H9 (cell line): ENCODE measurements around the gene LMTK2. TPM values are rescaled to one million over a fixed set of nuclear protein-coding genes. Genes with fewer than 3 reads are reported as not detected.

Source experiments
- DNase-seq: peaks from one replicate; pipeline ENCODE4 v3.0.0-alpha.2; 2017
- H2AFZ ChIP-seq: one replicate; pipeline ENCODE4 v1.6.1; 2013; ENCODE audit warnings: mild to moderate bottlenecking, low read length, control low read depth, moderate library complexity
- H2AK5ac ChIP-seq: 2 replicates; pipeline ENCODE4 v1.6.1; 2013; ENCODE audit warnings: low read length, control low read depth, mixed read lengths; ENCODE audit not compliant: insufficient read length
- H2BK120ac ChIP-seq: one replicate; pipeline ENCODE4 v1.6.1; 2013; ENCODE audit warnings: low read depth, mild to moderate bottlenecking, low read length, control low read depth, inconsistent platforms; ENCODE audit not compliant: poor library complexity, severe bottlenecking
- H2BK12ac ChIP-seq: 2 replicates; pipeline ENCODE4 v1.6.1; 2013; ENCODE audit warnings: low read length, control low read depth, mixed read lengths, low read depth; ENCODE audit not compliant: insufficient read length
- H2BK15ac ChIP-seq: 2 replicates; pipeline ENCODE4 v1.6.1; 2013; ENCODE audit warnings: low read depth, low read length, control low read depth
- H2BK20ac ChIP-seq: one replicate; pipeline ENCODE4 v1.6.1; 2013; ENCODE audit warnings: low read depth, mild to moderate bottlenecking, low read length, control low read depth, inconsistent platforms; ENCODE audit not compliant: poor library complexity, severe bottlenecking
- H2BK5ac ChIP-seq: 2 replicates; pipeline ENCODE4 v1.6.1; 2013; ENCODE audit warnings: low read length, control low read depth, mixed read lengths; ENCODE audit not compliant: insufficient read length
- H3K14ac ChIP-seq: 2 replicates; pipeline ENCODE4 v1.6.1; 2013; ENCODE audit warnings: low read length, control low read depth; ENCODE audit not compliant: insufficient read depth
- H3K18ac ChIP-seq: 2 replicates; pipeline ENCODE4 v1.6.1; 2013; ENCODE audit warnings: low read depth, mild to moderate bottlenecking, mixed read lengths, low read length, control low read depth; ENCODE audit not compliant: insufficient read length
- H3K23ac ChIP-seq: 2 replicates; pipeline ENCODE4 v1.6.1; 2013; ENCODE audit warnings: low read length, control low read depth, mixed read lengths, low read depth; ENCODE audit not compliant: insufficient read length
- H3K23me2 ChIP-seq: 2 replicates; pipeline ENCODE4 v1.6.1; 2013; ENCODE audit warnings: low read depth, mild to moderate bottlenecking, mixed read lengths, low read length, control low read depth; ENCODE audit not compliant: insufficient read length, poor library complexity, severe bottlenecking
- H3K27ac ChIP-seq: 2 replicates; pipeline ENCODE4 v1.5.1; 2013; ENCODE audit warnings: low read length, control low read depth, mixed read lengths, low read depth; ENCODE audit not compliant: insufficient read length
- H3K27me3 ChIP-seq: 2 replicates; pipeline ENCODE4 v1.6.1; 2013; ENCODE audit warnings: low read length, control low read depth, inconsistent platforms; ENCODE audit not compliant: insufficient read depth
- H3K4ac ChIP-seq: 2 replicates; pipeline ENCODE4 v1.6.1; 2013; ENCODE audit warnings: low read depth, mild to moderate bottlenecking, control low read depth, inconsistent platforms, low read length, moderate library complexity
- H3K4me1 ChIP-seq: 2 replicates; pipeline ENCODE4 v1.6.1; 2013; ENCODE audit warnings: low read length, control low read depth, inconsistent platforms; ENCODE audit not compliant: insufficient read depth
- H3K4me2 ChIP-seq: 2 replicates; pipeline ENCODE4 v1.6.1; 2013; ENCODE audit warnings: low read length, control low read depth, mixed read lengths; ENCODE audit not compliant: insufficient read length, insufficient read depth
- H3K56ac ChIP-seq: 2 replicates; pipeline ENCODE4 v1.6.1; 2013; ENCODE audit warnings: low read depth, mild to moderate bottlenecking, mixed read lengths, low read length, control low read depth; ENCODE audit not compliant: insufficient read length
- H3K79me1 ChIP-seq: 2 replicates; pipeline ENCODE4 v1.6.1; 2013; ENCODE audit warnings: low read depth, mild to moderate bottlenecking, moderate library complexity, low read length, control low read depth, inconsistent platforms; ENCODE audit not compliant: insufficient read depth, poor library complexity, severe bottlenecking
- H3K79me2 ChIP-seq: 2 replicates; pipeline ENCODE4 v1.6.1; 2013; ENCODE audit warnings: low read length, control low read depth, inconsistent platforms; ENCODE audit not compliant: insufficient read depth
- H3K9ac ChIP-seq: 2 replicates; pipeline ENCODE4 v1.6.1; 2013; ENCODE audit warnings: low read length, control low read depth, mixed read lengths; ENCODE audit not compliant: insufficient read length; ENCODE audit errors: extremely low read depth
- H3K9me3 ChIP-seq: one replicate; pipeline ENCODE4 v1.6.1; 2013; ENCODE audit warnings: low read depth, low read length, inconsistent platforms; ENCODE audit not compliant: control insufficient read depth
- H3T11ph ChIP-seq: one replicate; pipeline ENCODE4 v1.6.1; 2013; ENCODE audit warnings: mild to moderate bottlenecking, low read length, control low read depth, inconsistent platforms
- H4K20me1 ChIP-seq: one replicate; pipeline ENCODE4 v1.6.1; 2013; ENCODE audit not compliant: control insufficient read depth, insufficient read length, insufficient read depth
- H4K5ac ChIP-seq: 2 replicates; pipeline ENCODE4 v1.6.1; 2013; ENCODE audit warnings: low read depth, mild to moderate bottlenecking, mixed read lengths, low read length, control low read depth; ENCODE audit not compliant: insufficient read length
- H4K8ac ChIP-seq: replicated peaks from 2 replicates; pipeline ENCODE4 v1.6.1; 2013; ENCODE audit warnings: low read length, control low read depth, mixed read lengths, low read depth; ENCODE audit not compliant: insufficient read length
- H4K91ac ChIP-seq: 2 replicates; pipeline ENCODE4 v1.6.1; 2013; ENCODE audit warnings: low read depth, mild to moderate bottlenecking, moderate library complexity, mixed read lengths, low read length, control low read depth; ENCODE audit not compliant: insufficient read length
- H3K27ac Mint-ChIP-seq, 3 experiments: 2 replicates in 2 of 3; 3 replicates in 1 of 3; pipeline ENCODE4 v1.8.0; 2020 to 2021; ENCODE audit warnings: mixed read lengths in 3 of 3, mild to moderate bottlenecking in 1 of 3, moderate library complexity in 1 of 3
- H3K27me3 Mint-ChIP-seq: 2 replicates; pipeline ENCODE4 v1.8.0; 2021; ENCODE audit warnings: low read depth, mild to moderate bottlenecking, moderate library complexity, mixed read lengths
- H3K36me3 Mint-ChIP-seq, 3 experiments: 2 replicates in 2 of 3; 3 replicates in 1 of 3; pipeline ENCODE4 v1.8.0; 2020 to 2021; ENCODE audit warnings: low read depth in 3 of 3, mixed read lengths in 3 of 3; ENCODE audit not compliant: insufficient read depth in 1 of 3
- H3K4me1 Mint-ChIP-seq, 2 experiments: 2 replicates each; pipeline ENCODE4 v1.8.0; 2020; ENCODE audit warnings: mixed read lengths in 2 of 2
- H3K4me3 Mint-ChIP-seq, 2 experiments: 2 replicates in 1 of 2; 3 replicates in 1 of 2; pipeline ENCODE4 v1.8.0; 2020 to 2021; ENCODE audit warnings: mild to moderate bottlenecking in 2 of 2, mixed read lengths in 2 of 2, moderate library complexity in 1 of 2
- H3K9me3 Mint-ChIP-seq, 2 experiments: 2 replicates in 1 of 2; 3 replicates in 1 of 2; pipeline ENCODE4 v1.8.0; 2020; ENCODE audit warnings: mild to moderate bottlenecking in 2 of 2, mixed read lengths in 2 of 2, moderate library complexity in 1 of 2
- CTCF ChIP-seq: fragments of 200-600 bp; sonication (generic); conservative IDR thresholded peaks from 3 replicates; pipeline ENCODE4 v1.8.0; 2021; ENCODE audit warnings: antibody characterized with exemption, mild to moderate bottlenecking
- WGBS: extraction: QIAGEN DNeasy Blood & Tissue Kit; methylation state at CpG from one replicate; pipeline ENCODE4 v1.1.7; 2013; ENCODE audit warnings: missing lambda C conversion rate, low lambda C conversion rate, mixed read lengths; ENCODE audit not compliant: insufficient read length; ENCODE audit errors: extremely low coverage; 5-methylcytosine and 5-hydroxymethylcytosine counted together
- total RNA-seq: library from RNA; stranded (reverse); gene quantifications from 2 replicates; pipeline ENCODE4 v1.2.1, GENCODE V29; 2021

Gene LMTK2
- total RNA-seq, 1 experiment from 2014 or later = 24.9 TPM

DNA sequence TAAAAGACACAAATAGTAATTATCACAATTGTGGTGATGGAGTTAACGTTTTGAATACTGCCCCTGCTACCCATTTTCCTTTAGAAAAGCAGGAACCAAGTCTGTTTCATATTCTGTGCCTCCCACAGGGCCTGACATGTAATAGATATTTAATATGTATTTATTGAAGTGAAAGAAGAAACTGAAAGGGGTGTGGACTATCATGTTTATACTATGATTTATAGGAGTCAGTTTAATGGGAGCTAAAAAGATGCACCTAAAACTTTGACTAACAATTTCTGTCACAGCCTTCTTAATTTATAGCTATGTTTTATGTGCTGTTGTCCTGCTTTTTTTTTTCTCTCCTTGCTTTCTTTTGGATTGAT is 80.5 kb downstream of the LMTK2 start:
- Histone ChIP-seq H2BK15ac (no peak overlapping the region), H3T11ph (no peak overlapping the region), H3K4ac (no peak overlapping the region), H4K20me1 (no peaks in the 10 kb centered on the region), H3K27me3 (no peaks in the 10 kb centered on the region), H3K14ac (no peak overlapping the region), H3K79me2 (no peaks in the 10 kb centered on the region), H2BK5ac (no peak overlapping the region), H2AFZ (no peak overlapping the region), H3K79me1 (no peaks in the 10 kb centered on the region), H2BK120ac (no peak overlapping the region), H3K23ac (no peak overlapping the region), H3K18ac (no peak overlapping the region), H2BK12ac (no peak overlapping the region), H3K4me2 (no peak overlapping the region), H3K23me2 (no peaks in the 10 kb centered on the region), H3K9me3 (no peaks in the 10 kb centered on the region), H3K9ac (no peak overlapping the region), H2BK20ac (no peak overlapping the region), H4K91ac (no peak overlapping the region), H4K5ac (no peak overlapping the region), H3K4me1 (peaks cover 2% of the 10 kb centered on the region; the same call in 1 of the 2 replicates), H2AK5ac (no peak overlapping the region), H3K56ac (no peak overlapping the region), H3K27ac (no peak overlapping the region), H4K8ac (no peak overlapping the region)
- Mint-ChIP-seq H3K27me3 (no peaks in the 10 kb centered on the region), H3K27ac (no peak overlapping the region), H3K9me3 (no peaks in the 10 kb centered on the region; a peak in 2 of 5 replicates), H3K4me1 (peaks cover 10 to 14% of the 10 kb centered on the region in 2 experiments), H3K36me3 (peaks cover 17 to 36% (median 26%) of the 10 kb centered on the region in 3 experiments; a peak in 6 of 7 replicates), H3K4me3 (no peak overlapping the region)
- no peak for DNase-seq
- TF ChIP-seq CTCF = no peak
- no CpG with 5 or more reads among the region's 1 CpG for WGBS
